Tibial nerve (tissue), 4 donors: ENCODE data around the gene KRTAP10-8. TPM values are rescaled to one million over a fixed set of nuclear protein-coding genes. Genes with fewer than 3 reads are reported as not detected.
"Not testable (repeated sequence)": the region's sequence is repeated elsewhere in the genome, so short reads cannot be mapped to it uniquely, and the experiment has no call there.

ENCODE experiments used
- DNase-seq, 2 donors: peaks; one replicate each; pipeline ENCODE4 v3.0.0-alpha.2; 2019; ENCODE audit warnings: low spot score in 2 of 2
- H3K27ac ChIP-seq, 4 donors: fragments of 200-600 bp; sonication (generic) in 3 of 4; one replicate each; pipeline ENCODE4 v1.5.1; 2017 to 2019; ENCODE audit warnings: mild to moderate bottlenecking in 1 of 4
- H3K27me3 ChIP-seq, 2 donors: fragments of 200-600 bp; sonication (generic) in 1 of 2; one replicate each; pipeline versions ENCODE4 v1.5.1 to v1.6.0; 2017 to 2019
- H3K36me3 ChIP-seq, 3 donors: fragments of 200-600 bp; sonication (generic); one replicate each; pipeline ENCODE4 v1.5.1; 2018 to 2019
- H3K4me1 ChIP-seq, 4 donors: fragments of 200-600 bp; sonication (generic) in 3 of 4; one replicate each; pipeline ENCODE4 v1.5.1; 2017 to 2019
- H3K4me3 ChIP-seq, 4 donors: fragments of 200-600 bp; sonication (generic) in 3 of 4; one replicate each; pipeline ENCODE4 v1.5.1; 2017 to 2019; ENCODE audit warnings: mild to moderate bottlenecking in 1 of 4, moderate library complexity in 1 of 4
- H3K9me3 ChIP-seq, 4 donors: fragments of 200-600 bp; sonication (generic) in 3 of 4; one replicate each; pipeline ENCODE4 v1.5.1; 2017 to 2019
- EP300 ChIP-seq, 2 donors: sonication (generic); formaldehyde crosslinking; IDR thresholded peaks; one replicate each; pipeline ENCODE4 v1.6.1; 2017; ENCODE audit warnings: antibody characterized with exemption in 2 of 2, mild to moderate bottlenecking in 1 of 2
- POLR2A ChIP-seq, 2 donors: fragments of 450-650 bp; IDR thresholded peaks; one replicate each; pipeline ENCODE4 v1.6.1; 2017; ENCODE audit warnings: antibody characterized with exemption in 2 of 2, mild to moderate bottlenecking in 2 of 2, moderate library complexity in 2 of 2
- WGBS, 2 donors: methylation state at CpG; one replicate each; pipeline ENCODE4 v1.1.5; 2018; 5-methylcytosine and 5-hydroxymethylcytosine counted together
- total RNA-seq, 4 donors: library from RNA; depleted of rRNA; stranded (reverse); fragments of >200 nt; gene quantifications; one replicate each; pipeline ENCODE4 v1.1.0, GENCODE V29; 2016
- TF ChIP-seq, protein P1 (sequence below), 5 experiments: fragments of 200-600 bp in 3 of 5; fragments of 450-650 bp in 2 of 5; sonication (generic) in 3 of 5; IDR thresholded peaks; one replicate each; pipeline ENCODE4 v1.5.1; 2016 to 2019; ENCODE audit warnings: antibody characterized with exemption in 5 of 5, mild to moderate bottlenecking in 3 of 5, moderate library complexity in 2 of 5

Gene KRTAP10-8
- total RNA-seq, 4 donors from 2014 or later: not detected

DNA sequence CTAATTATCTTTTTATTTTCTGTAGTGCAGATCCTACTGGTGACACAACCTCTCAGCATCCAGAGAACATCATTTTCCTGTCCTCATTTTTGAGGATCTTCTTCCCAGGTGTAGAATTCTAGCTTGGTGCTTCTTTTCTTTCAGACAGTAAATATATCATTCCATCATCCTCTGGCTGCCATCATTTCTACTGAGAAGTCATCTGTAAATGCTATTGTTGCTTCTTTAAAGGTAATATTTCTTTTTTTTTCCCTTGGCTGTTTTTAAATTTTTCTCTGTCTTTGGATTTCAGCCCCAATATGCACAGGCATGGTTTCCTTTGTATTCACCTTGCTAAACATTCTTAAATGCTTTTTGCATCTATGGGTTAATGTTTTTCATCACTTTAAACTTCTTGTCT lies 11.7 kb downstream of the KRTAP10-8 start:
- Histone ChIP-seq H3K36me3 (no peaks in the 10 kb centered on the region), H3K27me3 (peaks cover 0 to 12% of the 10 kb centered on the region in 2 donors), H3K9me3 (peaks cover 0 to 50% (median 9%) of the 10 kb centered on the region in 4 donors), H3K4me1 (no peaks in the 10 kb centered on the region), H3K27ac (no peak overlapping the region), H3K4me3 (no peak overlapping the region)
- TF ChIP-seq EP300 (IDR thresholded peaks at IDR 0.05): no peak
- no peak for DNase-seq

DNA sequence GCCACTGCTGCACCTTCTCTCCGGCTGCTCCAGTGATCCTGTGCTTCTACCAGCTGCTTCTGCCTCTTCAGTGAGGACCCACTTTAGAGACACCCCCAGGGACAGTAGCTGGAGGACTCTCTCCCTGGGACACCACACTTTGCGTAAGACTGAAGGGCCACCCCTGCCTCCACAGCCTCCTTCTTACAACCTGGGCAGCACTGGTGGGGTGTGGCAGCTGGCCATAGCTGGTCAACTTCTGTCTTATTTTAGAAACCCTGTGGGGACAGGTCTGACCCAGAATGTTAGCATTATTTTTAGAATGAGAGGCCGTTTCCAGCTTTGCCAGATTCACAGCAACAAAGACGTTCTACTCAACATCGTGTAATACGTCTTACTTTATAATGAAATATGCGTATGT lies 13.9 kb downstream of the KRTAP10-8 start:
- 85 to 89% methylated on average over 7 of the region's 7 CpGs for WGBS, 2 donors
- Histone ChIP-seq H3K36me3 (no peaks in the 10 kb centered on the region), H3K27me3 (peaks cover 0 to 15% of the 10 kb centered on the region in 2 donors), H3K4me1 (no peaks in the 10 kb centered on the region), H3K9me3 (peaks cover 0 to 55% (median 7%) of the 10 kb centered on the region in 4 donors), H3K4me3 (no peak overlapping the region), H3K27ac (no peak overlapping the region)
- TF ChIP-seq EP300 (IDR thresholded peaks at IDR 0.05) (no peak), POLR2A (IDR thresholded peaks at IDR 0.05) (no peak)
- TF ChIP-seq, protein P1, sequence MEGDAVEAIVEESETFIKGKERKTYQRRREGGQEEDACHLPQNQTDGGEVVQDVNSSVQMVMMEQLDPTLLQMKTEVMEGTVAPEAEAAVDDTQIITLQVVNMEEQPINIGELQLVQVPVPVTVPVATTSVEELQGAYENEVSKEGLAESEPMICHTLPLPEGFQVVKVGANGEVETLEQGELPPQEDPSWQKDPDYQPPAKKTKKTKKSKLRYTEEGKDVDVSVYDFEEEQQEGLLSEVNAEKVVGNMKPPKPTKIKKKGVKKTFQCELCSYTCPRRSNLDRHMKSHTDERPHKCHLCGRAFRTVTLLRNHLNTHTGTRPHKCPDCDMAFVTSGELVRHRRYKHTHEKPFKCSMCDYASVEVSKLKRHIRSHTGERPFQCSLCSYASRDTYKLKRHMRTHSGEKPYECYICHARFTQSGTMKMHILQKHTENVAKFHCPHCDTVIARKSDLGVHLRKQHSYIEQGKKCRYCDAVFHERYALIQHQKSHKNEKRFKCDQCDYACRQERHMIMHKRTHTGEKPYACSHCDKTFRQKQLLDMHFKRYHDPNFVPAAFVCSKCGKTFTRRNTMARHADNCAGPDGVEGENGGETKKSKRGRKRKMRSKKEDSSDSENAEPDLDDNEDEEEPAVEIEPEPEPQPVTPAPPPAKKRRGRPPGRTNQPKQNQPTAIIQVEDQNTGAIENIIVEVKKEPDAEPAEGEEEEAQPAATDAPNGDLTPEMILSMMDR (IDR thresholded peaks at IDR 0.05): no peak
- no peak for DNase-seq

DNA sequence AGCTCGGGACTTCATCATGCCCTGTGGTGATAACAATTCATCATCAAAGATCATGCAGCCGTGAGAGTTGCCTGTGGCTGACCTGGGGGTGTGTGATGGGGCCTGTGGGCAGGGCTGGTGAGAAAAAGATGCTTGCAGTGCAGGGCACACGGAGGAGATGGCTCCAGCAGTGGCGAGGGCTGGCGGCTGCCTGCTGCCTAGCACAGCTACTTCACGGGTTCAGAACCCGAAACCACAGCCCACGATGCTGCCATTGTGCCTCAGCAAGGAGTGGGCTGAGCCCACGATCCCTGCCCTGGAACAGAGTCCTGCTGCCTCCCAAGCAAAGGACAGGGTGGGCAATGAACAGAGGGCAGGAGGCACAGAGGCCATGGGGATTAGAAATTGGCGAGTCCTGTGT lies 14.4 kb downstream of the KRTAP10-8 start:
- Histone ChIP-seq H3K4me3 (no peak overlapping the region), H3K27me3 (peaks cover 0 to 15% of the 10 kb centered on the region in 2 donors), H3K9me3 (peaks cover 0 to 60% (median 7%) of the 10 kb centered on the region in 4 donors), H3K27ac (no peak overlapping the region), H3K36me3 (no peaks in the 10 kb centered on the region), H3K4me1 (no peaks in the 10 kb centered on the region)
- 75 to 84% methylated on average over 10 of the region's 10 CpGs for WGBS, 2 donors
- no peak for DNase-seq
- TF ChIP-seq EP300 (IDR thresholded peaks at IDR 0.05): no peak
- TF ChIP-seq, protein P1 (IDR thresholded peaks at IDR 0.05): no peak
- no peak for TF ChIP-seq POLR2A (IDR thresholded peaks at IDR 0.05)

DNA sequence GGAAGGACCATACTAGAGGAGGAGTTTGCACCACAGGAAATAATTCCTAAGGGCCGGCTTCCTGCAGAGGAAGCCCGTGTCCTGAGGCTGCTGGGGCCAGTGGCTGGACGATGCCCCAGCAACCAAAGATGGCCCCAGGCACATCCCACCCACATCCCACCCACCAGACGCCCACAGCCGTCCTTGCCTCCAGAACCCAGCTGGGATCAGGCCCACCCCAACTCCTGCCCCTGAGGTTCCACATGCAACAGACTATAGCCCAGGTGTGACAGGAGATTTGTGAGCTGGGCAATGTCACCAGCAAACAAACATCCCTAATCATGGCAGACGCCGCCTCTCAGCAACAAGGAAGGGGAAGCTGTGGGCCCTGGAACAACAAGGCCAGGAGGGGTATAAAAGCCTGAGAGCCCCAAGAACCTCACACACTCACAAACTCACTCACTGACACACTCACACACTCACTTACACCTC lies 14.8 kb downstream of the KRTAP10-8 start, which contains the start of gene KRTAP10-9:
TSS of gene KRTAP10-9 (plus strand) at position 421 of the 471 bp plus-strand sequence. CDS start 79 bp downstream, outside the sequence.
- no peaks in the 10 kb centered on the region for H3K4me1 ChIP-seq
- 56 to 100% methylated on average over 2 to 7 of the region's 7 CpGs for WGBS, 2 donors
- no peak within 1 kb of the TSS for H3K27ac ChIP-seq
- H3K9me3 ChIP-seq: peaks cover 0 to 63% (median 10%) of the 10 kb centered on the region in 4 donors
- peaks cover 0 to 15% of the 10 kb centered on the region in 2 donors for H3K27me3 ChIP-seq
- DNase-seq: no peak
- TF ChIP-seq, protein P1 (IDR thresholded peaks at IDR 0.05): no peak
- TF ChIP-seq POLR2A (IDR thresholded peaks at IDR 0.05) (no peak), EP300 (IDR thresholded peaks at IDR 0.05) (no peak)
- H3K36me3 ChIP-seq: no peaks in the 10 kb centered on the region
- no peak within 1 kb of the TSS for H3K4me3 ChIP-seq

DNA sequence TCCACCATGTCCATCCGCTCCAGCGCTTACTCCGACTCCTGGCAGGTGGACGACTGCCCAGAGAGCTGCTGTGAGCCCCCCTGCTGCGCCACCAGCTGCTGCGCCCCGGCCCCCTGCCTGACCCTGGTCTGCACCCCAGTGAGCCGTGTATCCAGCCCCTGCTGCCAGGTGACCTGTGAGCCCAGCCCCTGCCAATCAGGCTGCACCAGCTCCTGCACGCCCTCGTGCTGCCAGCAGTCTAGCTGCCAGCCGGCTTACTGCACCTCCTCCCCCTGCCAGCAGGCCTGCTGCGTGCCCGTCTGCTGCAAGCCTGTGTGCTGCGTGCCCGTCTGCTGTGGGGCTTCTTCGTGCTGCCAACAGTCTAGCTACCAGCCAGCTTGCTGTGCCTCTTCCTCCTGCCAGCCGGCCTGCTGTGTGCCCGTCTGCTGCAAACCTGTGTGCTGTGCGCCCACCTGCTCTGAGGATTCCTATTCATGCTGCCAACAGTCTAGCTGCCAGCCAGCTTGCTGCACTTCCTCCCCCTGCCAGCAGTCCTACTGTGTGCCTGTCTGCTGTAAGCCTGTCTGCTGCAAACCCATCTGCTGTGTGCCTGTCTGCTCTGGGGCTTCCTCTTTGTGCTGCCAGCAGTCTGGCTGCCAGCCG lies 15.4 kb downstream of the KRTAP10-8 start:
- peaks cover 0 to 15% of the 10 kb centered on the region in 2 donors for H3K27me3 ChIP-seq
- peaks cover 0 to 63% (median 11%) of the 10 kb centered on the region in 4 donors for H3K9me3 ChIP-seq
- not testable (repeated sequence) for DNase-seq, H3K27ac ChIP-seq, H3K36me3 ChIP-seq, H3K4me3 ChIP-seq, H3K4me1 ChIP-seq
- 78 to 86% methylated on average over 14 to 16 of the region's 20 CpGs for WGBS, 2 donors

DNA sequence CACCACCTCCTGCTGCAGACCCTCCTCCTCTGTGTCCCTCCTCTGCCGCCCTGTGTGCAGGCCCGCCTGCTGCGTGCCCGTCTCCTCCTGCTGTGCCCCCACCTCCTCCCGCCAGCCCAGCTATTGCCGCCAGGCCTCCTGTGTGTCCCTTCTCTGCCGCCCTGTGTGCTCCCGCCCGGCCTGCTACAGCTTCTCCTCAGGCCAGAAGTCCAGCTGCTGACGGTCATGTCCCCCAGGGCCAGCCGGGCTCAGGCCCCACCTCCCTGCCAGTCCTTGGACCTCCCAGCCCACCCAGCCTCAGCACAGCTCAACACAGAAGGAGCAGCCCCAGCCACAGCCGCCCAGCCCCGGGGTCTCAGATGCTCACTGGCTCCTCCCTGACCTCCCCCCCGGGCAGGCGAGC lies 16.0 kb downstream of the KRTAP10-8 start:
- not testable (repeated sequence) for H3K4me1 ChIP-seq, H3K27ac ChIP-seq, DNase-seq, H3K4me3 ChIP-seq, H3K36me3 ChIP-seq
- Histone ChIP-seq H3K9me3 (peaks cover 0 to 63% (median 12%) of the 10 kb centered on the region in 4 donors), H3K27me3 (peaks cover 0 to 15% of the 10 kb centered on the region in 2 donors)
- 23 to 41% methylated on average over 10 to 12 of the region's 15 CpGs for WGBS, 2 donors
